Neutrophil (primary cell): ENCODE results near the gene RASSF4.
A peak's percentile ranks its signal among the peaks of the same experiment; 100 is the strongest.

Experiments
- H3K27ac ChIP-seq: fragments of 200-600 bp; sonication (generic); 2 replicates; pipeline ENCODE4 v1.5.1; 2016; ENCODE audit warnings: mild to moderate bottlenecking, moderate library complexity
- H3K27me3 ChIP-seq: fragments of 200-600 bp; sonication (generic); 2 replicates; pipeline ENCODE4 v1.6.0; 2016; ENCODE audit warnings: mild to moderate bottlenecking
- H3K36me3 ChIP-seq: fragments of 200-600 bp; sonication (generic); 2 replicates; pipeline ENCODE4 v1.5.1; 2017
- H3K4me1 ChIP-seq, 2 experiments: fragments of 200-600 bp in 1 of 2; sonication (generic) in 1 of 2; 1 replicate in 1 of 2; 2 replicates in 1 of 2; pipeline versions ENCODE4 v1.5.1 to v1.6.1; 2013 to 2016; ENCODE audit warnings: low read depth in 1 of 2, low read length in 1 of 2, mild to moderate bottlenecking in 1 of 2, moderate library complexity in 1 of 2; ENCODE audit not compliant: control insufficient read depth in 1 of 2, insufficient read depth in 1 of 2
- H3K4me3 ChIP-seq, 2 experiments: fragments of 200-600 bp in 1 of 2; sonication (generic) in 1 of 2; 1 replicate in 1 of 2; 2 replicates in 1 of 2; pipeline ENCODE4 v1.5.1; 2013 to 2016; ENCODE audit warnings: low read depth in 1 of 2, low read length in 1 of 2, mild to moderate bottlenecking in 1 of 2, moderate library complexity in 1 of 2
- H3K9me3 ChIP-seq: fragments of 200-600 bp; sonication (generic); 2 replicates; pipeline ENCODE4 v1.5.1; 2016
- TF ChIP-seq, protein P1 (sequence below): fragments of 200-600 bp; sonication (generic); IDR thresholded peaks from 2 replicates; pipeline ENCODE4 v1.5.1; 2016; ENCODE audit warnings: antibody characterized with exemption

RASSF4 gene

DNA sequence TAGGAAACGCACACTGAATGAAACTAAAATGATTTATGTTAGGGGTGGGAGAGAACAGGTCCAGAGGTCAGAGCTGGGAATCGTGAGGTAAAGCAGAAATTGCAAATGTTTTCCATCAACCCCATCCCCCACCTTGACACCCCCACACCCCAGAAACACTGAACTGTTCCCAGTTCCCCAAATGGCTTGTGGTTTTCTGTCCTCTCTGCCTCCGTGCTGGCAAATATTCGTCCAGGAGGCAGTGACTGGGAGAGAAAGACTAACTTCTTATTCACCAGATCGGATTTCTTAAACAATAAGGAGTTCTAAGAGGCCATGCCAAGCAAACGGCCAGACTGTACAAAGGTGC, 730 bp upstream of the RASSF4 start:
- H3K27ac ChIP-seq, result peak overlapping the region; percentile 85
- H3K4me3 ChIP-seq, result peak overlapping the region; percentile 84 to 99
- TF ChIP-seq, protein P1, sequence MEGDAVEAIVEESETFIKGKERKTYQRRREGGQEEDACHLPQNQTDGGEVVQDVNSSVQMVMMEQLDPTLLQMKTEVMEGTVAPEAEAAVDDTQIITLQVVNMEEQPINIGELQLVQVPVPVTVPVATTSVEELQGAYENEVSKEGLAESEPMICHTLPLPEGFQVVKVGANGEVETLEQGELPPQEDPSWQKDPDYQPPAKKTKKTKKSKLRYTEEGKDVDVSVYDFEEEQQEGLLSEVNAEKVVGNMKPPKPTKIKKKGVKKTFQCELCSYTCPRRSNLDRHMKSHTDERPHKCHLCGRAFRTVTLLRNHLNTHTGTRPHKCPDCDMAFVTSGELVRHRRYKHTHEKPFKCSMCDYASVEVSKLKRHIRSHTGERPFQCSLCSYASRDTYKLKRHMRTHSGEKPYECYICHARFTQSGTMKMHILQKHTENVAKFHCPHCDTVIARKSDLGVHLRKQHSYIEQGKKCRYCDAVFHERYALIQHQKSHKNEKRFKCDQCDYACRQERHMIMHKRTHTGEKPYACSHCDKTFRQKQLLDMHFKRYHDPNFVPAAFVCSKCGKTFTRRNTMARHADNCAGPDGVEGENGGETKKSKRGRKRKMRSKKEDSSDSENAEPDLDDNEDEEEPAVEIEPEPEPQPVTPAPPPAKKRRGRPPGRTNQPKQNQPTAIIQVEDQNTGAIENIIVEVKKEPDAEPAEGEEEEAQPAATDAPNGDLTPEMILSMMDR, result no peak
- H3K27me3 ChIP-seq, result no peaks in the 10 kb centered on the region
- peaks cover 6% of the 10 kb centered on the region for H3K36me3 ChIP-seq
- H3K9me3 ChIP-seq, result no peaks in the 10 kb centered on the region
- peaks cover 36 to 37% of the 10 kb centered on the region in 2 experiments for H3K4me1 ChIP-seq

DNA sequence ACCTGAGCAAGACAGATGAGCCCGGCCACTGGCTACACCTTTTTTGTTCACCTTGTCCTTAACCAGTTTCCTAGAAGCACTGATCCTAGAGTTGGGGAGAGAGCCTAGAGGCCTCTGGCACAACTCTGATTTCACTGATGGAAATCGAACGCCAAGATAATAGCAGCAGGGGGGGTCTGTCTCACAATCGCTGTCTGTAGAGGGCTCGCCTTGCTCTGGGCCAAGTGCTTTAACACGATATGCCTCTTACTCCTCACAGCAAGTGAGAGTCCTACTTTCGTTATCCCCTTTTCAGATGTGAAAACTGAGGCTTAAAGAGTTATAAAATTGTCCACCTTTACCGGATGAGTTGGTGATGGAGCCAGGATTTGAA, 472 bp downstream of the RASSF4 start:
- H3K27me3 ChIP-seq, result no peaks in the 10 kb centered on the region
- peak overlapping the region; percentile 85 for H3K27ac ChIP-seq
- peaks cover 6% of the 10 kb centered on the region for H3K36me3 ChIP-seq
- H3K9me3 ChIP-seq, result no peaks in the 10 kb centered on the region
- H3K4me3 ChIP-seq, result peak overlapping the region; percentile 84 to 99
- peaks cover 36% of the 10 kb centered on the region in 2 experiments for H3K4me1 ChIP-seq
- TF ChIP-seq, protein P1, result no peak

DNA sequence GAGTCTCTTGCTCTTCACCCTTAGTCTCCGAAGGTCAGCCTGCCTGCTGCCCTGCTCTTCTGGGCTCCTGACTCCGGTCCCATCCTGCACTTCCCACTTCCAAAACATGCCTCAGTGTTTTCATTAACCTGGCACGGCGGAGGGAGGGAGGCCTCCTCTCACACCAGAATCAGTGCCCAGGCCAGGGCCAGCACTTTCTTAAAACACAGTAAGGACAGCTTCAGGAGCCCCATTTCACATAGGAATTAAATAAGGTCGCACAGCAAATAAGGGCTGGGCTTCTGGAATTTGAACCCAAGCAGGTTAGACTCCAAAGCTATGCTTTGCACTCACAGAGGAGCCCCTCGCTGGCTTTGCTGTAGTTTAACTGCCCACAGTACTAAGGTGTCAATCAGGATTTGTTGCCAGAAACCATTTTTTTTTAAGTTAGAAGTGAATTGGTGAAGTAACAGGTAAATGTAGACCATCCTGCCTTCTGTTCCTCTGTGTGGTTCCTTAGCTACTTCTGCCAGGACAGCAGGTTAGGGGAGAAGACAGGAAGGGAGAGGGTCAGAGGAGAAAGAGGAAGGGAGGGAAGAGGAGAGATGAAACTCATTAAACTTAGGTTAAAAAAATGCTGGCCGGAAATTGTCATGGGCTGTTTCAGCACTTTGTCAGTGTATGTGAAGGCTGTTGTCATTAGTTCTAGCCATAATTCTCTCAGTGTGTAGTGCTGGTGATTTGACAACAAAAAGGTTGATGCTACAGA, 1.1 kb downstream of the RASSF4 start:
- peaks cover 3% of the 10 kb centered on the region for H3K36me3 ChIP-seq
- H3K27ac ChIP-seq, result peak overlapping the region; percentile 8
- no peaks in the 10 kb centered on the region for H3K9me3 ChIP-seq
- no peaks in the 10 kb centered on the region for H3K27me3 ChIP-seq
- no peak overlapping the region for H3K4me3 ChIP-seq
- peaks cover 31 to 36% of the 10 kb centered on the region in 2 experiments for H3K4me1 ChIP-seq
- TF ChIP-seq, protein P1, result no peak

DNA sequence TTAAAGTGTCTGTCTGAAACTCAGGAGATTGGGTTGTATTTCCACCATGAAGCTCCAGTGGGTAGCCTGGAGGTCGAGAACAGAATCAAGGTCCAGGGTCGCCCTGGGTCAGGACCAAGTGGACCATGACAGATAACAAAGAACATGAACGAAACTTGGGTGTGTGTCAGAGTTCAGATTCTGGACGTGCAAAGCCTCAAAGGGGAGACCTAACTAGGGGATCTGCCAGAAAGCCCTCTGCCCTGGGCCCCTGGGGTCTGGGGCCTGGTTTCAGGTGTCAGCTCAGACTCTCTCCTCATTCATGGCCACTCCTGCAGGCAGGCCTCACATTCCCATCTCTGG, 1.6 kb downstream of the RASSF4 start:
- H3K4me1 ChIP-seq, result peaks cover 36 to 37% of the 10 kb centered on the region in 2 experiments
- no peaks in the 10 kb centered on the region for H3K27me3 ChIP-seq
- H3K4me3 ChIP-seq, result no peak overlapping the region
- H3K9me3 ChIP-seq, result no peaks in the 10 kb centered on the region
- no peaks in the 10 kb centered on the region for H3K36me3 ChIP-seq
- TF ChIP-seq, protein P1, result no peak
- H3K27ac ChIP-seq, result peak overlapping the region; percentile 8

DNA sequence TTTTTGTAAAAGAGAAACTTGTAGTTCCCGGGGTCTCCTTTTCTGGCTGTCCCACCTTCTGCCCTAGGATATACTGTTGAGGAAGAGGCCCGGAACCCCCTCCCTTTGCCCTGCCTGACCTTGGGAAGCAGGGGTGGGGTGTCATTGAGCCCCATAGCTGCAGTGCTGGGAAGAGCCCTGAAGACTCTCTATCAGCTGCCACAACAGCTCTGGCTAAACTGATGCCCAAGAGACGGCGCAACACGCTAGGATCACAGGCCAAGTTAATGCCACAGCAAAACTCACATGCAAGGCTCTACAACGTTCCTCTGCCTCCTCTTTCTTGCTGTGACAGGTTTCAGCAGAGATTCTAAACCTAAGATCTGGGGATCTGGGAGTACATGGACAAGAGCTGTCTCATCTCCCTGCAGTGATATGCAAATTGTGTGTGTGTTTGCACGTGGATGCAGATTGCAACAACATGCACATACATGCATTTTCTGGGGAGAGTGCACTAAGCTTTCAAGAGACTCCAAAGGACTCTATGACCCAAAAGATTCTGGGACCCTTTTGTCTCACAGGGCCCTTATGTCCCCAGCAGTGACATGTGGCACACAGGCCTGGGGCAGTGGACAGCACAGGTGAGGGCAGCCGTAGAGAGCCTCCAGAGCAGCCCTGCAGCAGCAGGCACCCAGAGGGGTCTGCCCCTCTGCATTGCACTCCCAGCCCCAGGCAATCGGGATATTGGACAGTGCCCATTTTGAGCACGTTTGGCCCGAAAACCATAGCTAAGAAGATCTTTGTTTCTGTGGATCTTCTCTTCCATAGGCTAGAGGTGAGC, 2.5 kb downstream of the RASSF4 start:
- no peaks in the 10 kb centered on the region for H3K9me3 ChIP-seq
- peaks cover 45 to 46% of the 10 kb centered on the region in 2 experiments for H3K4me1 ChIP-seq
- TF ChIP-seq, protein P1, result no peak
- H3K27me3 ChIP-seq, result no peaks in the 10 kb centered on the region
- H3K4me3 ChIP-seq, result no peak overlapping the region
- no peaks in the 10 kb centered on the region for H3K36me3 ChIP-seq
- H3K27ac ChIP-seq, result no peak overlapping the region
